Hepatocyte (in vitro differentiated cells): ENCODE measurements around the gene RRAD. TPM values are rescaled to one million over a fixed set of nuclear protein-coding genes. Genes with fewer than 3 reads are reported as not detected.

ENCODE experiments used
- DNase-seq: peaks from one replicate; pipeline ENCODE4 v3.0.0-alpha.2; 2016; ENCODE audit warnings: low spot score
- H2AFZ ChIP-seq: fragments of 200-600 bp; sonication (generic); 2 replicates; pipeline ENCODE4 v1.6.0; 2016; ENCODE audit warnings: antibody characterized with exemption, mild to moderate bottlenecking
- H3K27ac ChIP-seq: fragments of 200-600 bp; sonication (generic); 2 replicates; pipeline ENCODE4 v1.5.1; 2016; ENCODE audit warnings: mild to moderate bottlenecking
- H3K27me3 ChIP-seq: fragments of 200-600 bp; sonication (generic); 2 replicates; pipeline ENCODE4 v1.6.1; 2016
- H3K36me3 ChIP-seq: fragments of 200-600 bp; sonication (generic); replicated peaks from 2 replicates; pipeline ENCODE4 v1.5.1; 2016; ENCODE audit warnings: low read depth; ENCODE audit not compliant: insufficient read depth
- H3K4me1 ChIP-seq: fragments of 200-600 bp; sonication (generic); 2 replicates; pipeline ENCODE4 v1.5.1; 2016; ENCODE audit warnings: mild to moderate bottlenecking, moderate library complexity; ENCODE audit not compliant: insufficient read depth
- H3K4me2 ChIP-seq: fragments of 200-600 bp; sonication (generic); 2 replicates; pipeline ENCODE4 v1.6.0; 2016
- H3K4me3 ChIP-seq: fragments of 200-600 bp; sonication (generic); 2 replicates; pipeline ENCODE4 v1.5.1; 2016; ENCODE audit warnings: mild to moderate bottlenecking
- H3K79me2 ChIP-seq: fragments of 200-600 bp; sonication (generic); 2 replicates; pipeline ENCODE4 v1.6.0; 2017; ENCODE audit warnings: mild to moderate bottlenecking
- H3K9me2 ChIP-seq: fragments of 200-600 bp; sonication (generic); replicated peaks from 2 replicates; pipeline ENCODE4 v1.6.0; 2017; ENCODE audit warnings: mild to moderate bottlenecking; ENCODE audit not compliant: insufficient read depth
- H3K9me3 ChIP-seq: fragments of 200-600 bp; sonication (generic); 2 replicates; pipeline ENCODE4 v1.5.1; 2016; ENCODE audit warnings: low read depth, mild to moderate bottlenecking
- H4K20me1 ChIP-seq: fragments of 200-600 bp; sonication (generic); 2 replicates; pipeline ENCODE4 v1.6.0; 2016; ENCODE audit warnings: mild to moderate bottlenecking; ENCODE audit not compliant: insufficient read depth, poor library complexity, severe bottlenecking
- CTCF ChIP-seq: fragments of 200-600 bp; sonication (generic); IDR thresholded peaks from 2 replicates; pipeline ENCODE4 v1.5.1; 2016; ENCODE audit warnings: antibody characterized with exemption, mild to moderate bottlenecking; ENCODE audit not compliant: poor library complexity
- EZH2 ChIP-seq: fragments of 200-600 bp; sonication (generic); IDR thresholded peaks from 2 replicates; pipeline ENCODE4 v1.6.1; 2016; ENCODE audit warnings: antibody characterized with exemption, mild to moderate bottlenecking, borderline replicate concordance
- EZH2phosphoT487 ChIP-seq: fragments of 200-600 bp; sonication (generic); IDR thresholded peaks from one replicate; pipeline ENCODE4 v1.6.1; 2018; ENCODE audit warnings: antibody characterized with exemption, mild to moderate bottlenecking, low read depth, moderate library complexity; ENCODE audit not compliant: unreplicated experiment, severe bottlenecking
- WGBS: methylation state at CpG from one replicate; pipeline ENCODE4 v1.1.6; 2016; ENCODE audit warnings: low lambda C conversion rate; ENCODE audit errors: missing lambda C conversion rate; 5-methylcytosine and 5-hydroxymethylcytosine counted together
- polyA plus RNA-seq: library from polyadenylated mRNA; unstranded; fragments of >200 nt; fragmentation: Nextera tagmentation; extraction: Ambion mirVana; gene quantifications from 2 replicates; pipeline ENCODE4 v1.2.1, GENCODE V29; 2016
- total RNA-seq: library from RNA; depleted of rRNA; stranded (reverse); fragments of >200 nt; gene quantifications from 2 replicates; pipeline ENCODE4 v1.2.3, GENCODE V29; 2014

RRAD gene
- total and polyA plus RNA-seq, 2 experiments from 2014 or later: 8.8 to 16.3 TPM

GRCh38 chr16:66888647-66889615, 36.4 kb downstream of the RRAD start:
- WGBS: 91% methylated on average over 6 of the region's 6 CpGs
- no peak overlapping the region for H2AFZ ChIP-seq
- H3K36me3 ChIP-seq: no peaks in the 10 kb centered on the region
- H3K4me1 ChIP-seq: no peaks in the 10 kb centered on the region
- H3K4me2 ChIP-seq: no peak overlapping the region
- H3K27ac ChIP-seq: no peak overlapping the region
- no peaks in the 10 kb centered on the region for H3K27me3 ChIP-seq
- H3K4me3 ChIP-seq: no peak overlapping the region
- peaks cover 8% of the 10 kb centered on the region for H3K79me2 ChIP-seq
- TF ChIP-seq CTCF (no peak), EZH2phosphoT487 (no peak), EZH2 (no peak)
- H3K9me3 ChIP-seq: no peaks in the 10 kb centered on the region
- no peaks in the 10 kb centered on the region for H4K20me1 ChIP-seq
- no peak for DNase-seq
- H3K9me2 ChIP-seq: no peaks in the 10 kb centered on the region

GRCh38 chr16:66886914-66887313, 38.4 kb downstream of the RRAD start:
- TF ChIP-seq CTCF (no peak), EZH2phosphoT487 (no peak), EZH2 (no peak)
- Histone ChIP-seq H3K27ac (no peak overlapping the region), H3K4me2 (no peak overlapping the region), H3K36me3 (no peaks in the 10 kb centered on the region), H3K4me1 (no peaks in the 10 kb centered on the region), H3K9me2 (no peaks in the 10 kb centered on the region), H3K9me3 (no peaks in the 10 kb centered on the region), H4K20me1 (no peaks in the 10 kb centered on the region), H3K79me2 (peaks cover 22% of the 10 kb centered on the region), H3K27me3 (no peaks in the 10 kb centered on the region), H2AFZ (no peak overlapping the region), H3K4me3 (no peak overlapping the region)
- DNase-seq: no peak
- 77% methylated on average over 3 of the region's 3 CpGs for WGBS

GRCh38 chr16:66886321-66886720, 39.0 kb downstream of the RRAD start:
- no peaks in the 10 kb centered on the region for H4K20me1 ChIP-seq
- TF ChIP-seq EZH2phosphoT487 (no peak), CTCF (no peak), EZH2 (no peak)
- H3K36me3 ChIP-seq: no peaks in the 10 kb centered on the region
- WGBS: 63% methylated on average over 2 of the region's 2 CpGs
- H3K79me2 ChIP-seq: peaks cover 28% of the 10 kb centered on the region
- H3K4me2 ChIP-seq: no peak overlapping the region
- no peak overlapping the region for H2AFZ ChIP-seq
- H3K9me2 ChIP-seq: no peaks in the 10 kb centered on the region
- no peak for DNase-seq
- no peaks in the 10 kb centered on the region for H3K4me1 ChIP-seq
- no peaks in the 10 kb centered on the region for H3K9me3 ChIP-seq
- no peak overlapping the region for H3K4me3 ChIP-seq
- H3K27ac ChIP-seq: no peak overlapping the region
- no peaks in the 10 kb centered on the region for H3K27me3 ChIP-seq
